ENCODE measurements around the gene LRRC9. TPM values are rescaled to one million over a fixed set of nuclear protein-coding genes. Genes with fewer than 3 reads are reported as not detected.

LRRC9 gene
- total and polyA plus RNA-seq, 4 donors: 0.07 to 2.2 (median 0.31) TPM; not detected in 1

GRCh38 chr14:60067882-60068281 lies 147.9 kb downstream of the LRRC9 start:
- no peak for DNase-seq
- WGBS, 2 donors: 92 to 93% methylated on average over 1 of the region's 1 CpG

GRCh38 chr14:60079723-60080122 lies 159.8 kb downstream of the LRRC9 start:
- Histone ChIP-seq H3K36me3 (ENCODE audit: control insufficient read depth in 4 of 4, insufficient read depth in 4 of 4, low read length in 4 of 4) (no peaks in the 10 kb centered on the region), H3K27ac (ENCODE audit: low read depth in 1 of 2, low read length in 1 of 2) (no peak overlapping the region), H3K4me3 (no peak overlapping the region), H3K9me3 (ENCODE audit: control insufficient read depth in 4 of 4, insufficient read depth in 3 of 4, low read length in 3 of 4) (no peaks in the 10 kb centered on the region), H3K9ac (ENCODE audit: insufficient read depth in 1 of 2, low read length in 2 of 2) (no peak overlapping the region), H3K27me3 (ENCODE audit: control insufficient read depth in 3 of 3, insufficient read depth in 3 of 3, low read length in 2 of 3) (no peaks in the 10 kb centered on the region), H3K4me1 (ENCODE audit: control insufficient read depth in 5 of 5, insufficient read depth in 5 of 5, low read length in 5 of 5) (no peaks in the 10 kb centered on the region)
- no peak for DNase-seq
- no peak for TF ChIP-seq CTCF (IDR thresholded peaks at IDR 0.05; ENCODE audit: control extremely low read depth, extremely low read depth)
- no peak for ATAC-seq (ENCODE audit: insufficient read depth, low FRiP score)

More at GRCh38 chr14:60067882-60068281, 147.9 kb downstream of the LRRC9 start:
- Histone ChIP-seq H3K27ac (ENCODE audit: low read depth in 1 of 2, low read length in 1 of 2) (no peak overlapping the region), H3K4me3 (no peak overlapping the region), H3K4me1 (ENCODE audit: control insufficient read depth in 5 of 5, insufficient read depth in 5 of 5, low read length in 5 of 5) (no peaks in the 10 kb centered on the region), H3K9me3 (ENCODE audit: control insufficient read depth in 4 of 4, insufficient read depth in 3 of 4, low read length in 3 of 4) (no peaks in the 10 kb centered on the region), H3K9ac (ENCODE audit: insufficient read depth in 1 of 2, low read length in 2 of 2) (no peak overlapping the region), H3K27me3 (ENCODE audit: control insufficient read depth in 3 of 3, insufficient read depth in 3 of 3, low read length in 2 of 3) (no peaks in the 10 kb centered on the region), H3K36me3 (ENCODE audit: control insufficient read depth in 4 of 4, insufficient read depth in 4 of 4, low read length in 4 of 4) (no peaks in the 10 kb centered on the region)
- ATAC-seq (ENCODE audit: insufficient read depth, low FRiP score): no peak
- TF ChIP-seq CTCF (IDR thresholded peaks at IDR 0.05; ENCODE audit: control extremely low read depth, extremely low read depth): no peak

- ATAC-seq (ENCODE audit: insufficient read depth, low FRiP score) (no peak), DNase-seq (peak in 1 of 3 donors; percentile 26)
- Histone ChIP-seq H3K27ac (ENCODE audit: low read depth in 1 of 2, low read length in 1 of 2) (no peak overlapping the region), H3K9me3 (ENCODE audit: control insufficient read depth in 4 of 4, insufficient read depth in 3 of 4, low read length in 3 of 4) (no peaks in the 10 kb centered on the region), H3K4me3 (no peak overlapping the region), H3K36me3 (ENCODE audit: control insufficient read depth in 4 of 4, insufficient read depth in 4 of 4, low read length in 4 of 4) (no peaks in the 10 kb centered on the region), H3K27me3 (ENCODE audit: control insufficient read depth in 3 of 3, insufficient read depth in 3 of 3, low read length in 2 of 3) (no peaks in the 10 kb centered on the region), H3K4me1 (ENCODE audit: control insufficient read depth in 5 of 5, insufficient read depth in 5 of 5, low read length in 5 of 5) (peaks cover 0 to 11% (median 0%) of the 10 kb centered on the region in 5 donors), H3K9ac (ENCODE audit: insufficient read depth in 1 of 2, low read length in 2 of 2) (no peak overlapping the region)
- no peak for TF ChIP-seq CTCF (IDR thresholded peaks at IDR 0.05; ENCODE audit: control extremely low read depth, extremely low read depth)
These were observed 165.1 kb downstream of the LRRC9 start for GRCh38 chr14:60085085-60085484.

GRCh38 chr14:60085693-60086092 lies 165.7 kb downstream of the LRRC9 start:
- Histone ChIP-seq H3K4me1 (ENCODE audit: control insufficient read depth in 5 of 5, insufficient read depth in 5 of 5, low read length in 5 of 5) (peaks cover 0 to 16% (median 0%) of the 10 kb centered on the region in 5 donors), H3K9me3 (ENCODE audit: control insufficient read depth in 4 of 4, insufficient read depth in 3 of 4, low read length in 3 of 4) (no peaks in the 10 kb centered on the region), H3K9ac (ENCODE audit: insufficient read depth in 1 of 2, low read length in 2 of 2) (no peak overlapping the region), H3K36me3 (ENCODE audit: control insufficient read depth in 4 of 4, insufficient read depth in 4 of 4, low read length in 4 of 4) (no peaks in the 10 kb centered on the region), H3K27me3 (ENCODE audit: control insufficient read depth in 3 of 3, insufficient read depth in 3 of 3, low read length in 2 of 3) (no peaks in the 10 kb centered on the region), H3K27ac (ENCODE audit: low read depth in 1 of 2, low read length in 1 of 2) (no peak overlapping the region), H3K4me3 (no peak overlapping the region)
- TF ChIP-seq CTCF (IDR thresholded peaks at IDR 0.05; ENCODE audit: control extremely low read depth, extremely low read depth): no peak
- no peak for ATAC-seq (ENCODE audit: insufficient read depth, low FRiP score)
- 94 to 95% methylated on average over 3 of the region's 3 CpGs for WGBS, 2 donors
- no peak for DNase-seq
